GM12801 (cell line): ENCODE data around the gene CHST8.

Source experiments
- TF ChIP-seq, protein P1 (sequence below): IDR thresholded peaks from one replicate; pipeline ENCODE4 v1.5.1; 2011; ENCODE audit warnings: control low read depth; ENCODE audit not compliant: insufficient read length; ENCODE audit errors: extremely low read depth

Gene CHST8

DNA sequence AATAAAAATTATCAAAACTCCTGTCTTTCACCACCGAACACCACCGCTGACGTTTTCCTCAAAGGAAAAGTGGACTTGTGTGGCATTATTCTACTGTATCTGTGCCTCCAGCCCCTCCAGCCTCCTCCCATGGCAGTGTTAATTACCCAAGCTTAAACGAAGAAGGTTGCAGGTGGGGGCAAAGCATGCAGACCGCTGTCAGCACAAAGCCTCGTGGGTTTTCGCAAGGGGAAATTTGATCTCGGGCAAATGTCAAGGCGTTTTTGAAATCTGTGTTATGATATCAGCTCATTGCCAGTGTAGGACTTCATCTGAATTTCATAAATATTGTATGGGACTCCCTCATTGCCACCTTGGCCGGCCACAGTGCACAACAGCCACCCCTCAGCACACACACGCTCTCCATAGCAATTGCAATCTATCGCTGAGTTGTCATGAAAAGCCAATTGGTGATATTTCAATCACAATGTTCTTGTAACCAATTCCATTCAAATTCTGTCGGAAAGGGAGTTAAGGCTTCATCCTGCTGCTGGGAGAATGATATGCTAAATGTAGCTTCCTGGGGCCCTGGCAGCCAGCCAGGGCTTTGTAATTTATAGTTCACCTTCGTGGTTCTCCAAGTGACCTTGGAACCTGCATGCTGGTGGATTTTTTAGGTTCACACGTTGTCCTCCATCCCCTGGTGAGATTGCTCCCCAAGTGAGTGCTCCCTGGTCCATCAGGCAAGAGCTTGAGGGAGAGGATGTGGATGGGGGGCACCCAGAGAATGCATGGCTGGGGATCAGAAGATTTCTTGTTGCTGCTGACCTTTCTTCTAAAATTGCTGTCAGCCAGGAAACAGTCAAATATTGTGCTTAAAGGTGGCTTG is 16.6 kb downstream of the CHST8 start:
- TF ChIP-seq, protein P1, sequence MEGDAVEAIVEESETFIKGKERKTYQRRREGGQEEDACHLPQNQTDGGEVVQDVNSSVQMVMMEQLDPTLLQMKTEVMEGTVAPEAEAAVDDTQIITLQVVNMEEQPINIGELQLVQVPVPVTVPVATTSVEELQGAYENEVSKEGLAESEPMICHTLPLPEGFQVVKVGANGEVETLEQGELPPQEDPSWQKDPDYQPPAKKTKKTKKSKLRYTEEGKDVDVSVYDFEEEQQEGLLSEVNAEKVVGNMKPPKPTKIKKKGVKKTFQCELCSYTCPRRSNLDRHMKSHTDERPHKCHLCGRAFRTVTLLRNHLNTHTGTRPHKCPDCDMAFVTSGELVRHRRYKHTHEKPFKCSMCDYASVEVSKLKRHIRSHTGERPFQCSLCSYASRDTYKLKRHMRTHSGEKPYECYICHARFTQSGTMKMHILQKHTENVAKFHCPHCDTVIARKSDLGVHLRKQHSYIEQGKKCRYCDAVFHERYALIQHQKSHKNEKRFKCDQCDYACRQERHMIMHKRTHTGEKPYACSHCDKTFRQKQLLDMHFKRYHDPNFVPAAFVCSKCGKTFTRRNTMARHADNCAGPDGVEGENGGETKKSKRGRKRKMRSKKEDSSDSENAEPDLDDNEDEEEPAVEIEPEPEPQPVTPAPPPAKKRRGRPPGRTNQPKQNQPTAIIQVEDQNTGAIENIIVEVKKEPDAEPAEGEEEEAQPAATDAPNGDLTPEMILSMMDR, result no peak

DNA sequence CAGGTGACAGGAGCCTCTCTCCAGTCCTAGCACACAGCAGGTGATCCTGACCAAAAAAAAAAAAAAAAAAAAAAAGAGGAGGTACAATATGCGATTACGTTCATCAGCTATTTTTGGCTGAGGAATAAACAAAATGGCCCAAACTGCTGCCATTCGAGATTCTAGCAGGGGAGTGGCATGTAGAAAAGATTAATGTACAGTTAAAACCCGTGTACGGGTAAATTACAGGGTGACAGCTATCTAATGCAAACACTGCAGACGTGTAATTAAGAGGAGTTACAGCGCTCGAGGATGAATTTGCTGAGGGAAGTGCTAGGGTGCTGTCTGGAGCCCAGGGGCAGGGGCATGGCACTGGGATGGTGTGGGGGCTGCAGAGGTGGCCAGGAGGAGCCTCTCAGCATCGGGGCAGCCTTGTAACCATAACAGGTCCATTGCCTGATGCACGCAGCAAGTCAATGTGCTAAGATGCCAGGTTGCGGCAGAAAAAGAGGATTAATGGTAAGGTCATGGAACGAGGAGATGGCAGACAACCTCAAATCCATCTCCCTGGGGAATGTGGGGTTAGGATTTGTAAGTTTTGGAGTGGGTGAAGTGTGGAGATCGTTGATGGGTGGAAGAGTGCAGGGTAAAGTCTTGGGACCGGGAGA is 17.4 kb downstream of the CHST8 start:
- TF ChIP-seq, protein P1, result no peak

DNA sequence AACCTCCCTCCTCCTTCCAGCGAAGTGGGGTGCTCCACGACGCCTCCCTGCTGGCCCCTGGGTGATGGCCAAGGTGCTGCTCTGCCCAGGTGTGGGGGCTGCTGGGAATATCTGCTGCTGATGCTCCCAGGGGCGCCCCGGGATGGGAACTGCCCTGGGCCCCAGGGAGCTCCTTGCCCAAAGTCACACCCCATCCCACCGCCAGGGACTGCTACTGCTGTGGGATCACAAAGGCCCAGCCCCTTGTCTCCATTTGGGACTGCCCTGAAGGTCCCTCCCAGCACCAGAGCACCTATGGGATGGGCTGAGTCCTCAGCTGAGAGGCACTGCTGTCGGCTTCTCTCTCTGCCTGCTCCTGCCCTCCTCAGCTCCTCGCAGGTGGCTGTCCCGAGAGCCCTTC is 19.0 kb downstream of the CHST8 start:
- TF ChIP-seq, protein P1, result no peak

DNA sequence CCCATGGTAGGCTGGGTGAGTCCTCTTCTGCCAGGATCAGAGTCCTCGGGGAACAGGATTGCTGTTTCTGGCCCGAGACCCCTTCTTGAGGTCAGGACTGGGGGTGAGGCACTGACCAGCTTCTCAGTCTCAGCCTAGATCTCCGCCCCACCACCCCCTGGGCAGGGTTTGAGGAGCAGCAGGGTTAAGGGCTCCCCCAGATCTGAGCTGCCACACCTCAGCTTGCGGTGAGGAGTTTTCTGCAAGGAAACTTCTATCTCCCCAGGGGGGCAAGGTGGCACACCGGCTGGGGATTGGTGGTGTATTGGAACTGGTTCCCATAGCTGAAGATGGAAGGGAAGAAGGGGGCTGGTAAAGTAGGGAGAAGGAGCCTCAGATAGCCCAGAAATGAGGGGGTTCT is 19.5 kb downstream of the CHST8 start:
- TF ChIP-seq, protein P1, result no peak

DNA sequence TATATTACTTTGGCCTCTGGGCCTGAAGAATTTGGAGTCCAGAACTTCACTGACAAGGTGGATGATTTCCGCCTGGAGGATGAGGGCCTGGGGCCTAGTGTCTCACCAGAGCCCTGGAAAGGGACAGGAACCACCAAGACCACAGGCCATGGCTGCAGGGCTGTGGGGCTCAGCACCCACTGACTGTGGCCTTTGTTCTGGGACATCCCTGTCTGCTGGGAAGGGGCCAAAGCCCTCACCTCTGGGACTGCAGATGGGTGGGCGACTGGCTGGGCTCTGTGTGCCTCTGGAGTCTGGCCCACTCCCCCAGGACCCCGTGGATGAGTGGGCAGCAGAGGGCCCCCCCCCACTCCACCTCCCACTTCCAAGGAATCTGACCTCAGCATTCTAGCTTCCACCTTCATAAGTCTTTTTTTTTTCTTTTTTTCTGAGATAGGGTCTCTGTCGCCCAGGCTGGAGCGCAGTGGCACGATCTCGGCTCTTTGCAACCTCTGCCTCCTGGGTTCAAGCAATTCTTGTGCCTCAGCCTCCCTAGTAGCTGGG is 20.3 kb downstream of the CHST8 start:
- TF ChIP-seq, protein P1, result no peak

DNA sequence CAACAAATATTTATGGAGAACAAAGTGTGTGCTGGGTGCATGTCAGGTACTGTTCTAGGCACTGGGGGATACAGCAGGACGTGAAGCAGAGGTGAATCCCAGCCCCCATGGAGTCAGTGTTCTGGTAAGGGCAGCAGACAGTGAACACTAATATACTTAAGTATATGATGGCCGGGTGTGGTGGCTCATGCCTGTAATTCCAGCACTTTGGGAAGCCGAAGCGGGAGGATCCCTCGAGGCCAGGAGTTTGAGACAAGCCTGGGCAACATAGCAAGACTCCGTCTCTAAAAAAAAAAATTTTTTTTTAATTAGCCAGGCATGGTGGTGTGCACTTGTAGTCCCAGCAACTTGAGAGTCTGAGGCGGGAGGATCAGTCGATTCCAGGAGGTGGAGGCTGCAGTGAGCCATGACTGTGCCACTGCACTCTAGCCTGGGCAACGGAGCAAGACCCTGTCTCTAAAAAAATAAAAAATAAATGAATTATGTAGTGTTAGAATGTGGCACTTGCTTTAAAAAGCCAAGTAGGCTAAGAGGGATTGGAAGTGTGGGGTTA is 22.6 kb downstream of the CHST8 start:
- TF ChIP-seq, protein P1, result no peak

DNA sequence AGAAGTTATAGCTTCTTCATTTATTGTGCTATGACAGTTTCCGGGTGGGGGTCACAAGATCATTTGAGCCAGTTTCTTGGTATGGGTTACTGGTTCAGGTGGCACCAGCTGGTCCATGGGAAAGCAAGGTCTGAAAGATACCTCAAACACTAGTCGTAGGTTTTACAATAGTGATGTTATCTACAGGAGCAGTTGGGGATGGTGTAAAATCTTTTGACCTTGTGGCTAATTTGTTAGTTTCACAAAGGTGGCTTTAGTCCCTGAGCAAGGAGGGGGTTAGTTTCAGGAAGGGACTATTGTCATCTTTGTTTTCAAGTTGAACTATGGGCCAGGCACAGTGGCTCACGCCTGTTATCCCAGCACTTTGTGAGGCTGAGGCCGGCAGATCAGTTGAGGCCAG is 24.6 kb downstream of the CHST8 start:
- TF ChIP-seq, protein P1, result no peak
